ENCODE data around the gene AZI2. TPM values are rescaled to one million over a fixed set of nuclear protein-coding genes. Genes with fewer than 3 reads are reported as not detected.

The AZI2 gene
- total and polyA plus RNA-seq, 2 experiments from 2014 or later: 24.5 to 28.6 TPM

GRCh38 chr3:28301688-28302087 lies 46.9 kb downstream of the AZI2 start:
- Histone ChIP-seq H3F3A (replicated peaks; ENCODE audit: low read depth) (no peaks in the 10 kb centered on the region), H3K9me2 (ENCODE audit: insufficient read depth) (no peaks in the 10 kb centered on the region), H3K36me3 (ENCODE audit: insufficient read depth) (no peaks in the 10 kb centered on the region), H3K4me1 (ENCODE audit: insufficient read depth) (no peaks in the 10 kb centered on the region), H2AFZ (no peak overlapping the region), H3K79me2 (replicated peaks; ENCODE audit: insufficient read depth) (no peaks in the 10 kb centered on the region), H4K20me1 (replicated peaks; ENCODE audit: insufficient read depth) (no peaks in the 10 kb centered on the region), H3K27me3 (ENCODE audit: insufficient read depth) (no peaks in the 10 kb centered on the region), H3K4me3 (no peak overlapping the region), H3K27ac (ENCODE audit: low read depth) (no peak overlapping the region), H3K4me2 (no peak overlapping the region)
- no peak for ATAC-seq
- Mint-ChIP-seq H3K27me3 (ENCODE audit: insufficient read depth, low read depth, poor library complexity) (no peaks in the 10 kb centered on the region), H3K4me3 (no peak overlapping the region), H3K4me1 (peaks cover 6% of the 10 kb centered on the region; the same call in 2 of the 3 replicates), H3K27ac (no peak overlapping the region), H3K9me3 (no peaks in the 10 kb centered on the region), H3K36me3 (ENCODE audit: low read depth) (no peaks in the 10 kb centered on the region)
- no peak for DNase-seq (ENCODE audit: low spot score)
- no peak for TF ChIP-seq ZNF462 (CRISPR knock-in tag; IDR thresholded peaks at IDR 0.05)
- no peak for TF ChIP-seq POLR2AphosphoS5 (IDR thresholded peaks at IDR 0.05; ENCODE audit: low read depth)

GRCh38 chr3:28300345-28300962 lies 48.2 kb downstream of the AZI2 start:
- H2AFZ ChIP-seq: no peak overlapping the region
- DNase-seq (ENCODE audit: low spot score) (no peak), ATAC-seq (no peak)
- no peaks in the 10 kb centered on the region for H3K36me3 Mint-ChIP-seq (ENCODE audit: low read depth)
- no peaks in the 10 kb centered on the region for H3K27me3 Mint-ChIP-seq (ENCODE audit: insufficient read depth, low read depth, poor library complexity)
- no peaks in the 10 kb centered on the region for H3K79me2 ChIP-seq (replicated peaks; ENCODE audit: insufficient read depth)
- no peaks in the 10 kb centered on the region for H3K9me3 Mint-ChIP-seq
- no peak overlapping the region for H3K4me3 Mint-ChIP-seq
- H4K20me1 ChIP-seq (replicated peaks; ENCODE audit: insufficient read depth): no peaks in the 10 kb centered on the region
- no peaks in the 10 kb centered on the region for H3K9me2 ChIP-seq (ENCODE audit: insufficient read depth)
- no peak overlapping the region for H3K27ac ChIP-seq (ENCODE audit: low read depth)
- H3K4me1 ChIP-seq (ENCODE audit: insufficient read depth): no peaks in the 10 kb centered on the region
- H3K27ac Mint-ChIP-seq: no peak overlapping the region
- no peaks in the 10 kb centered on the region for H3K27me3 ChIP-seq (ENCODE audit: insufficient read depth)
- H3K4me3 ChIP-seq: no peak overlapping the region
- H3K36me3 ChIP-seq (ENCODE audit: insufficient read depth): no peaks in the 10 kb centered on the region
- H3K4me1 Mint-ChIP-seq: peaks cover 6% of the 10 kb centered on the region; the same call in 2 of the 3 replicates
- H3F3A ChIP-seq (replicated peaks; ENCODE audit: low read depth): no peaks in the 10 kb centered on the region
- no peak overlapping the region for H3K4me2 ChIP-seq
- TF ChIP-seq EZH2 (IDR thresholded peaks at IDR 0.05; ENCODE audit: low read depth, unreplicated experiment): no peak
- no peak for TF ChIP-seq ZNF114 (CRISPR knock-in tag; IDR thresholded peaks at IDR 0.05)
- no peak for TF ChIP-seq POLR2AphosphoS5 (IDR thresholded peaks at IDR 0.05; ENCODE audit: low read depth)
- no peak for TF ChIP-seq EZH2phosphoT487 (IDR thresholded peaks at IDR 0.05; ENCODE audit: unreplicated experiment)
- no peak for TF ChIP-seq ZNF331 (CRISPR knock-in tag; IDR thresholded peaks at IDR 0.05; ENCODE audit: low read depth)
- TF ChIP-seq, protein P1, sequence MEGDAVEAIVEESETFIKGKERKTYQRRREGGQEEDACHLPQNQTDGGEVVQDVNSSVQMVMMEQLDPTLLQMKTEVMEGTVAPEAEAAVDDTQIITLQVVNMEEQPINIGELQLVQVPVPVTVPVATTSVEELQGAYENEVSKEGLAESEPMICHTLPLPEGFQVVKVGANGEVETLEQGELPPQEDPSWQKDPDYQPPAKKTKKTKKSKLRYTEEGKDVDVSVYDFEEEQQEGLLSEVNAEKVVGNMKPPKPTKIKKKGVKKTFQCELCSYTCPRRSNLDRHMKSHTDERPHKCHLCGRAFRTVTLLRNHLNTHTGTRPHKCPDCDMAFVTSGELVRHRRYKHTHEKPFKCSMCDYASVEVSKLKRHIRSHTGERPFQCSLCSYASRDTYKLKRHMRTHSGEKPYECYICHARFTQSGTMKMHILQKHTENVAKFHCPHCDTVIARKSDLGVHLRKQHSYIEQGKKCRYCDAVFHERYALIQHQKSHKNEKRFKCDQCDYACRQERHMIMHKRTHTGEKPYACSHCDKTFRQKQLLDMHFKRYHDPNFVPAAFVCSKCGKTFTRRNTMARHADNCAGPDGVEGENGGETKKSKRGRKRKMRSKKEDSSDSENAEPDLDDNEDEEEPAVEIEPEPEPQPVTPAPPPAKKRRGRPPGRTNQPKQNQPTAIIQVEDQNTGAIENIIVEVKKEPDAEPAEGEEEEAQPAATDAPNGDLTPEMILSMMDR (conservative IDR thresholded peaks at IDR 0.05; ENCODE audit: low read depth in 2 of 2): no peak

All from GM23338 (cell line).